Right lung (tissue), 5 donors: ENCODE measurements around the gene CAB39. TPM values are rescaled to one million over a fixed set of nuclear protein-coding genes. Genes with fewer than 3 reads are reported as not detected.

Experiments used
- DNase-seq, 2 donors: peaks; one replicate each; pipeline ENCODE4 v3.0.0-alpha.2; 2013
- polyA plus RNA-seq, 5 donors: library from polyadenylated mRNA; unstranded; fragments of 120-200 nt; gene quantifications; one replicate each; pipeline versions ENCODE4 v1.2.1 to v1.2.3, GENCODE V29; 2013; ENCODE audit warnings: inconsistent platforms in 1 of 5, low replicate concordance in 1 of 5; ENCODE audit not compliant: insufficient read length in 5 of 5, insufficient read depth in 1 of 5

CAB39 gene
- polyA plus RNA-seq, 5 donors, result 48.6 to 68.0 (median 61.6) TPM

- DNase-seq, result no peak
Observed at GRCh38 chr2:230814616-230815015, 102.0 kb downstream of the CAB39 start.

GRCh38 chr2:230815088-230815487 lies 102.4 kb downstream of the CAB39 start:
- DNase-seq, result no peak

- no peak for DNase-seq
Observed at GRCh38 chr2:230816735-230817134, 104.1 kb downstream of the CAB39 start.

- no peak for DNase-seq
Observed at GRCh38 chr2:230819433-230819832, 106.8 kb downstream of the CAB39 start.

- DNase-seq, result no peak
Observed at GRCh38 chr2:230821261-230821990, 108.8 kb downstream of the CAB39 start.

GRCh38 chr2:230821991-230822520 lies 109.4 kb downstream of the CAB39 start:
- DNase-seq, result no peak

GRCh38 chr2:230823264-230823964 lies 110.8 kb downstream of the CAB39 start:
- DNase-seq, result no peak

GRCh38 chr2:230824406-230824978 lies 111.8 kb downstream of the CAB39 start:
- peak; percentile 65 to 83 for DNase-seq

GRCh38 chr2:230825354-230825753 lies 112.7 kb downstream of the CAB39 start:
- no peak for DNase-seq

- DNase-seq, result no peak
Observed at GRCh38 chr2:230827774-230828271, 115.2 kb downstream of the CAB39 start.

GRCh38 chr2:230828272-230828961 lies 115.8 kb downstream of the CAB39 start:
- no peak for DNase-seq

GRCh38 chr2:230829293-230829692 lies 116.7 kb downstream of the CAB39 start:
- no peak for DNase-seq

GRCh38 chr2:230829959-230830358 lies 117.3 kb downstream of the CAB39 start:
- no peak for DNase-seq

- no peak for DNase-seq
Observed at GRCh38 chr2:230830428-230830827, 117.8 kb downstream of the CAB39 start.

GRCh38 chr2:230840301-230840700 lies 127.7 kb downstream of the CAB39 start:
- DNase-seq, result no peak

GRCh38 chr2:230842473-230842872 lies 129.8 kb downstream of the CAB39 start:
- no peak for DNase-seq

- no peak for DNase-seq
Observed at GRCh38 chr2:230843132-230843531, 130.5 kb downstream of the CAB39 start.

GRCh38 chr2:230846360-230846759 lies 133.7 kb downstream of the CAB39 start:
- no peak for DNase-seq

GRCh38 chr2:230847883-230848388 lies 135.3 kb downstream of the CAB39 start:
- DNase-seq, result peak in 1 of 2 donors; percentile 69

- DNase-seq, result no peak
Observed at GRCh38 chr2:230849633-230850357, 137.2 kb downstream of the CAB39 start.

GRCh38 chr2:230850358-230850658 lies 137.7 kb downstream of the CAB39 start:
- DNase-seq, result no peak
